ENCODE results near the gene TRUB1. TPM values are rescaled to one million over a fixed set of nuclear protein-coding genes. Genes with fewer than 3 reads are reported as not detected.

The TRUB1 gene
- total RNA-seq (2021; ENCODE audit: unreplicated experiment), result 30.4 TPM
- polyA plus RNA-seq (2012; ENCODE audit: insufficient read length), result 17.9 TPM
- percentile 87 among the genes with signal in this experiment for Bru-seq, nascent RNA
- BruChase-seq, experiment 1, labeled RNA remaining after a 2-hour chase, result percentile 85 among the genes with signal in this experiment
- BruChase-seq, experiment 2, labeled RNA remaining after a 6-hour chase, result percentile 91 among the genes with signal in this experiment
- long read RNA-seq, transcript TRUB1-201 (8 exons, 3,408 nt), result major isoform, 87 of 108 reads
- long read RNA-seq, partial matches to known transcripts, result 17 of 108 reads
- long read RNA-seq, other reads (novel, unspliced or antisense), result 2 of 108 reads

DNA sequence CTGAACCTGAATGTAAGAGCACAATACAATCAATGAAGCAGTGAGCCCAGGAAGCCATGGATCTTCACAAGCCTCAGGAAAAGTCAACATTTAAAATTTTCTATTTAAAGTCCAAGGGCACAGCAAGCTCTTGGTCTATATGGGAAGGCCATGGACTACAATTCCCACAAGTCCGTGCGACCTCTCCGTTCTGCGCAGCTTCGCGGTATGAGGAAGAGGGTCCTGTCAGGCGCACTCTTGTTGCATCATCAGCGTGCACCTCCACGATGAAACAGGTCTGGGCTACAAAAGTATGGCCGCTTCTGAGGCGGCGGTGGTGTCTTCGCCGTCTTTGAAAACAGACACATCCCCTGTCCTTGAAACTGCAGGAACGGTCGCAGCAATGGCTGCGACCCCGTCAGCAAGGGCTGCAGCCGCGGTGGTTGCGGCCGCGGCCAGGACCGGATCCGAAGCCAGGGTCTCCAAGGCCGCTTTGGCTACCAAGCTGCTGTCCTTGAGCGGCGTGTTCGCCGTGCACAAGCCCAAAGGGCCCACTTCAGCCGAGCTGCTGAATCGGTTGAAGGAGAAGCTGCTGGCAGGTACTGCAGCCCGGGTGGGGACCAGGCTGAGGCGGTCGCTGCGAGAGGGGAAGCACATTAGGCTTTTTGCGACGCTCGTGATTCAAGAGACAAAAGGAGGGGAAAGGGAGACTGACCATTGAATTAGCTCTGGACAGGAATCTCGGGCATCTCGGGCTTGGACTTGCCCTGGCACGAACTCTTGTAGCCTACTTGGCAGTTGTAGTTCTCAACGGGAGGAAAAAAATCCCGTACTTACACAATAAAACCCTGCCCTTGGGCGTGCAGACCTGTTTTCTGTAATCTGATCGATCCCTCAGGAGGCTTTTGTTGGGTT lies at the start of gene TRUB1:
TSS of gene TRUB1 (plus strand) at position 234 of the 894 bp plus-strand sequence. CDS start at position 293, 59 bp downstream.
- CTCF ChIA-PET, result interaction anchor here (0.6 to 0.7 kb wide), 3 partner anchors 16 to 783 kb away, joined by 3 to 7 read pairs (median 3); no protein-coding TSS in a partner anchor
- Histone ChIP-seq H3K9me3 (ENCODE audit: control insufficient read depth, insufficient read depth, low read depth, low read length) (no peaks in the 10 kb centered on the region), H3K4me1 (ENCODE audit: control insufficient read depth, insufficient read depth, low read length) (peaks cover 13% of the 10 kb centered on the region), H3K4me3 (ENCODE audit: low read depth in 2 of 2, low read length in 2 of 2) (peak within 1 kb of the TSS; percentile 98 to 100), H3K27ac (ENCODE audit: low read length) (peak within 1 kb of the TSS; percentile 95), H3K27me3 (ENCODE audit: control insufficient read depth, insufficient read depth, low read length) (no peaks in the 10 kb centered on the region), H3K36me3 (ENCODE audit: control insufficient read depth, insufficient read depth, low read length) (peaks cover 11% of the 10 kb centered on the region; the same call in 1 of the 2 replicates)
- TF ChIP-seq TCF7L2 (IDR thresholded peaks at IDR 0.05; ENCODE audit: low read depth, low read length), result peak; percentile 66; the same call in 1 of the 2 replicates
- peak; percentile 93 for TF ChIP-seq POLR2AphosphoS5 (IDR thresholded peaks at IDR 0.05; ENCODE audit: low read depth, low read length)
- TF ChIP-seq, protein P1, sequence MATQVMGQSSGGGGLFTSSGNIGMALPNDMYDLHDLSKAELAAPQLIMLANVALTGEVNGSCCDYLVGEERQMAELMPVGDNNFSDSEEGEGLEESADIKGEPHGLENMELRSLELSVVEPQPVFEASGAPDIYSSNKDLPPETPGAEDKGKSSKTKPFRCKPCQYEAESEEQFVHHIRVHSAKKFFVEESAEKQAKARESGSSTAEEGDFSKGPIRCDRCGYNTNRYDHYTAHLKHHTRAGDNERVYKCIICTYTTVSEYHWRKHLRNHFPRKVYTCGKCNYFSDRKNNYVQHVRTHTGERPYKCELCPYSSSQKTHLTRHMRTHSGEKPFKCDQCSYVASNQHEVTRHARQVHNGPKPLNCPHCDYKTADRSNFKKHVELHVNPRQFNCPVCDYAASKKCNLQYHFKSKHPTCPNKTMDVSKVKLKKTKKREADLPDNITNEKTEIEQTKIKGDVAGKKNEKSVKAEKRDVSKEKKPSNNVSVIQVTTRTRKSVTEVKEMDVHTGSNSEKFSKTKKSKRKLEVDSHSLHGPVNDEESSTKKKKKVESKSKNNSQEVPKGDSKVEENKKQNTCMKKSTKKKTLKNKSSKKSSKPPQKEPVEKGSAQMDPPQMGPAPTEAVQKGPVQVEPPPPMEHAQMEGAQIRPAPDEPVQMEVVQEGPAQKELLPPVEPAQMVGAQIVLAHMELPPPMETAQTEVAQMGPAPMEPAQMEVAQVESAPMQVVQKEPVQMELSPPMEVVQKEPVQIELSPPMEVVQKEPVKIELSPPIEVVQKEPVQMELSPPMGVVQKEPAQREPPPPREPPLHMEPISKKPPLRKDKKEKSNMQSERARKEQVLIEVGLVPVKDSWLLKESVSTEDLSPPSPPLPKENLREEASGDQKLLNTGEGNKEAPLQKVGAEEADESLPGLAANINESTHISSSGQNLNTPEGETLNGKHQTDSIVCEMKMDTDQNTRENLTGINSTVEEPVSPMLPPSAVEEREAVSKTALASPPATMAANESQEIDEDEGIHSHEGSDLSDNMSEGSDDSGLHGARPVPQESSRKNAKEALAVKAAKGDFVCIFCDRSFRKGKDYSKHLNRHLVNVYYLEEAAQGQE (IDR thresholded peaks at IDR 0.05; ENCODE audit: insufficient read depth in 1 of 2, low read depth in 2 of 2, low read length in 1 of 2), result 0 out of 4 replicates have a peak, but pooled peaks of 1 of the 2 experiments have one; percentile 54
- peak; percentile 93 for TF ChIP-seq SIN3A (IDR thresholded peaks at IDR 0.05; ENCODE audit: borderline replicate concordance, insufficient read depth, low read depth, low read length)
- TF ChIP-seq, protein P2, sequence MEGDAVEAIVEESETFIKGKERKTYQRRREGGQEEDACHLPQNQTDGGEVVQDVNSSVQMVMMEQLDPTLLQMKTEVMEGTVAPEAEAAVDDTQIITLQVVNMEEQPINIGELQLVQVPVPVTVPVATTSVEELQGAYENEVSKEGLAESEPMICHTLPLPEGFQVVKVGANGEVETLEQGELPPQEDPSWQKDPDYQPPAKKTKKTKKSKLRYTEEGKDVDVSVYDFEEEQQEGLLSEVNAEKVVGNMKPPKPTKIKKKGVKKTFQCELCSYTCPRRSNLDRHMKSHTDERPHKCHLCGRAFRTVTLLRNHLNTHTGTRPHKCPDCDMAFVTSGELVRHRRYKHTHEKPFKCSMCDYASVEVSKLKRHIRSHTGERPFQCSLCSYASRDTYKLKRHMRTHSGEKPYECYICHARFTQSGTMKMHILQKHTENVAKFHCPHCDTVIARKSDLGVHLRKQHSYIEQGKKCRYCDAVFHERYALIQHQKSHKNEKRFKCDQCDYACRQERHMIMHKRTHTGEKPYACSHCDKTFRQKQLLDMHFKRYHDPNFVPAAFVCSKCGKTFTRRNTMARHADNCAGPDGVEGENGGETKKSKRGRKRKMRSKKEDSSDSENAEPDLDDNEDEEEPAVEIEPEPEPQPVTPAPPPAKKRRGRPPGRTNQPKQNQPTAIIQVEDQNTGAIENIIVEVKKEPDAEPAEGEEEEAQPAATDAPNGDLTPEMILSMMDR (IDR thresholded peaks at IDR 0.05), result no peak
- POLR2A ChIA-PET, result interaction anchor here (0.6 to 0.7 kb wide), 2 partner anchors 81 to 300 kb away, joined by 3 to 5 read pairs; no protein-coding TSS in a partner anchor
- intact Hi-C loops (cut with micrococcal nuclease; ENCODE audit: unreplicated experiment) (no loop called here), in situ Hi-C loops (cut with HindIII; ENCODE audit: low pct_unique_long_range_greater_than_20kb, low sequenced_read_pairs) (no loop called here)
- peak; percentile 91 for DNase-seq (ENCODE audit: low read depth, low spot score)
- BruUV-seq (replicated peaks), result no TSS peak
- ATAC-seq, result peak; percentile 100

DNA sequence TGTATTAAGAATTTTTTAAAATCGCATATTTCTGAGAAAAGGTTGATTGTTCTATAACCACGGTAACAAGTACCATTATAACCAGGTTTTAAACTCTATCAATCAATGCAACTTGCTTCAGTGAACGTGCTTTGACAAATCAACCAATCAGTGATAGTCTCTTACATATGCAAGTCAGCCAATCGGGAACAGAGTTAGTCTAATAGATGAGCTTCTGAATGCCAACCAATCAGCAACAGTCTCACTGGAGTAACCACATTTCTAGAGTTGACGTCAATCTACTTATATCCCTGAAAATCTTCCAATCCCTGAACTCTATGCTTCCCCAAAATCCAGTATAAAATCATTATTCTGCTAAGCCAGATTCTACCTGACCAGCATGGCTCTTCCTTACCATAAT lies 44.7 kb upstream of the TRUB1 start:
- in situ Hi-C loops (cut with HindIII; ENCODE audit: low pct_unique_long_range_greater_than_20kb, low sequenced_read_pairs) (no loop called here), intact Hi-C loops (cut with micrococcal nuclease; ENCODE audit: unreplicated experiment) (no loop called here)
- BruUV-seq (replicated peaks), result no TSS peak
- no peak for DNase-seq (ENCODE audit: low read depth, low spot score)
- no peak overlapping the region for H3K4me3 ChIP-seq (ENCODE audit: low read depth in 2 of 2, low read length in 2 of 2)
- TF ChIP-seq, protein P1 (IDR thresholded peaks at IDR 0.05; ENCODE audit: insufficient read depth in 1 of 2, low read depth in 2 of 2, low read length in 1 of 2), result no peak
- TF ChIP-seq TCF7L2 (IDR thresholded peaks at IDR 0.05; ENCODE audit: low read depth, low read length) (no peak), SIN3A (IDR thresholded peaks at IDR 0.05; ENCODE audit: borderline replicate concordance, insufficient read depth, low read depth, low read length) (no peak), POLR2AphosphoS5 (IDR thresholded peaks at IDR 0.05; ENCODE audit: low read depth, low read length) (no peak)
- TF ChIP-seq, protein P2 (IDR thresholded peaks at IDR 0.05), result no peak
- no peaks in the 10 kb centered on the region for H3K4me1 ChIP-seq (ENCODE audit: control insufficient read depth, insufficient read depth, low read length)
- no peak overlapping the region for H3K27ac ChIP-seq (ENCODE audit: low read length)
- ChIA-PET CTCF (no interaction called here), POLR2A (interaction anchor here (0.6 kb wide), 1 partner anchor 67 kb away, joined by 3 read pairs; no protein-coding TSS in a partner anchor)
- H3K9me3 ChIP-seq (ENCODE audit: control insufficient read depth, insufficient read depth, low read depth, low read length), result no peaks in the 10 kb centered on the region
- ATAC-seq, result no peak
- no peaks in the 10 kb centered on the region for H3K36me3 ChIP-seq (ENCODE audit: control insufficient read depth, insufficient read depth, low read length)
- no peaks in the 10 kb centered on the region for H3K27me3 ChIP-seq (ENCODE audit: control insufficient read depth, insufficient read depth, low read length)

All from Panc1 (cell line).